GM06990 (cell line): ENCODE measurements around the gene PRKCB.

Source experiments
- DNase-seq: peaks from one replicate; pipeline ENCODE4 v3.0.0-alpha.2; 2011; ENCODE audit not compliant: insufficient read length; ENCODE audit errors: extremely low read depth
- H3K27me3 ChIP-seq: replicated peaks from 2 replicates; pipeline ENCODE4 v1.6.0; 2011; ENCODE audit warnings: low read length; ENCODE audit not compliant: control insufficient read depth, insufficient read depth
- H3K36me3 ChIP-seq: 2 replicates; pipeline ENCODE4 v1.5.1; 2011; ENCODE audit warnings: low read length; ENCODE audit not compliant: control insufficient read depth, insufficient read depth
- H3K4me3 ChIP-seq: replicated peaks from 2 replicates; pipeline ENCODE4 v1.5.1; 2011; ENCODE audit warnings: low read depth, mild to moderate bottlenecking, control low read depth, low read length
- CTCF ChIP-seq: IDR thresholded peaks from 2 replicates; pipeline ENCODE4 v1.5.1; 2011; ENCODE audit warnings: low read length, control low read depth, mild to moderate bottlenecking, inconsistent platforms; ENCODE audit not compliant: insufficient read depth, poor library complexity, severe bottlenecking

Gene PRKCB

GRCh38 chr16:23952971-23953300, 117.2 kb downstream of the PRKCB start:
- H3K27me3 ChIP-seq, result no peaks in the 10 kb centered on the region
- no peak for DNase-seq
- TF ChIP-seq CTCF, result no peak
- peaks cover 4% of the 10 kb centered on the region for H3K36me3 ChIP-seq
- no peak overlapping the region for H3K4me3 ChIP-seq

- H3K36me3 ChIP-seq, result peaks cover 4% of the 10 kb centered on the region
- H3K27me3 ChIP-seq, result no peaks in the 10 kb centered on the region
- no peak for TF ChIP-seq CTCF
- DNase-seq, result no peak
- no peak overlapping the region for H3K4me3 ChIP-seq
Observed at GRCh38 chr16:23953476-23953875, 117.7 kb downstream of the PRKCB start.

DNA sequence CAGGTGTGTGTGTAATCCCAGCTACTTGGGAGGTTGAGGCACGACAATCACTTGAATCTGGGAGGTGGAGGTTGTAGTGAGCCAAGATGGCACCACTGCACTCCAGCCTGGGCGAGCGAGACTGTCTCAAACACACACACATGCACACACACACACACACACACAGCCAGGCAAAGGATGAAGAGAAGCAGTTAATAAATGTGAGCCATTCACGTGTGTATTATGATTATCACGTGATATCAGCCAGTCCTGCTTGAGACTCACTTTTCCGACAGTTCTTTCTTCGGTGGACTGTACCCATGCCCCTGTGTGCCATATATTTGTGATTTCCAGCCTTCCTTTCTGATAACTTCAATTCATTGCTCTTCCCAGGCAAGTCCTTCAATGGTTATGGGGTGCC, 119.3 kb downstream of the PRKCB start:
- no peak for DNase-seq
- no peak overlapping the region for H3K4me3 ChIP-seq
- TF ChIP-seq CTCF, result no peak
- no peaks in the 10 kb centered on the region for H3K27me3 ChIP-seq
- peaks cover 4% of the 10 kb centered on the region for H3K36me3 ChIP-seq

DNA sequence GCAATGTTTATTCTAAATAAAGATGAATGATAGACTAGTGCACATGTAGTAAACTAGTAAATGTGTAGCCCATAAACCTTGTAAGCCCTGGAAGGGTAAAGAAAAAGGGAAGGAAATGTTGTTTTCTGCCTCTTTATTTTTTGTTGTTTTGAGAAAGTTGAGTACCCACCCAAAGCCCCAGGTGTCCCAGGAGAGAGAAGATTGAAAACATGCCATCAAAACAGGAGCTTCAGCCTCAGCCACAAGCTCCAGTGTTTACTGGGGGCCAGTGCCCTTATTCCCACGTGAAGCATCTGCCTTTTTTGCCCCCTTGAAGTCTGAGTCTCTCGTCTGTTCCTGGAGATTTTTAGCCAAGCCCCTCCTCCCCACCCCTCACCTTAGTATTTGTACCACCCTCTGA, 121.5 kb downstream of the PRKCB start:
- Histone ChIP-seq H3K36me3 (peaks cover 2% of the 10 kb centered on the region; the same call in 1 of the 2 replicates), H3K27me3 (no peaks in the 10 kb centered on the region), H3K4me3 (no peak overlapping the region)
- no peak for TF ChIP-seq CTCF
- no peak for DNase-seq

- DNase-seq, result no peak
- H3K27me3 ChIP-seq, result no peaks in the 10 kb centered on the region
- H3K36me3 ChIP-seq, result peaks cover 7% of the 10 kb centered on the region
- no peak overlapping the region for H3K4me3 ChIP-seq
- no peak for TF ChIP-seq CTCF
Observed at GRCh38 chr16:23959072-23959751, 123.4 kb downstream of the PRKCB start.

DNA sequence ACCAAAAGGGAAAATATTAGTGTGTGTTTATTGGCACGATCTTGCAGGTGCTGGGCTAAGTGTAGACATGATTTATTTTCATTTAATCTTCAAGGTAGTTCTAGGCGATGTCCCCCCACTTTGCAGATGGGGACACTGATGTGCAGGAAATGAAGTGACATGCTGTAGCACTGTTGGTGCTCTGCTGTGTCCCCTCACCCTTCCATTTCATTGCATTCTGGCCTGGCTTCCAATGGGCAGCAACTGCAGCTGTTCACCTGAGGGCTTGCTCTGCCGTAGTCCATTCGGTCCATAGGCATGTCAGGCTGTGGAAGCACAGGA, 123.9 kb downstream of the PRKCB start:
- no peak for DNase-seq

More for the DNA sequence above, 123.9 kb downstream of the PRKCB start:
- TF ChIP-seq CTCF, result no peak
- Histone ChIP-seq H3K4me3 (no peak overlapping the region), H3K36me3 (peaks cover 7% of the 10 kb centered on the region), H3K27me3 (no peaks in the 10 kb centered on the region)
